HAP-1 (cell line): ENCODE measurements around the gene TCF4.

Experiments used
- DNase-seq, 2 experiments: peaks; one replicate each; pipeline ENCODE4 v3.0.0-alpha.2; 2016 to 2020; ENCODE audit warnings: low spot score in 2 of 2
- H3K27me3 ChIP-seq: fragments of 250-450 bp; sonication (Bioruptor Pico); 2 replicates; pipeline ENCODE4 v1.5.1; 2020; ENCODE audit warnings: low read depth, mild to moderate bottlenecking, moderate library complexity
- H3K36me3 ChIP-seq: fragments of 250-450 bp; sonication (Bioruptor Pico); replicated peaks from 2 replicates; pipeline ENCODE4 v1.5.1; 2020; ENCODE audit warnings: mild to moderate bottlenecking
- H3K4me1 ChIP-seq: fragments of 250-450 bp; sonication (Bioruptor Pico); 2 replicates; pipeline ENCODE4 v1.5.1; 2020; ENCODE audit warnings: mild to moderate bottlenecking
- H3K4me3 ChIP-seq: fragments of 250-450 bp; sonication (Bioruptor Pico); 2 replicates; pipeline ENCODE4 v1.5.1; 2020; ENCODE audit warnings: mild to moderate bottlenecking, moderate library complexity
- H3K9me3 ChIP-seq: fragments of 250-450 bp; sonication (Bioruptor Pico); 2 replicates; pipeline ENCODE4 v1.5.1; 2020; ENCODE audit warnings: mild to moderate bottlenecking, moderate library complexity
- in situ Hi-C: fragments of 300-500 bp; cut with MboI; formaldehyde crosslinking; loops from 3 replicates; pipeline ENCODE4 v1.14.3; 2020; ENCODE audit warnings: low sequenced_read_pairs, inconsistent platforms, mixed read lengths

Gene TCF4

GRCh38 chr18:55236150-55236931 is 351.7 kb downstream of the TCF4 start:
- H3K27me3 ChIP-seq: no peaks in the 10 kb centered on the region
- H3K4me3 ChIP-seq: no peak overlapping the region
- peaks cover 3% of the 10 kb centered on the region; the same call in 1 of the 2 replicates for H3K4me1 ChIP-seq
- no peaks in the 10 kb centered on the region for H3K36me3 ChIP-seq
- no peaks in the 10 kb centered on the region for H3K9me3 ChIP-seq
- in situ Hi-C loops: loop anchor here (10.0 to 25.0 kb wide), 3 partner anchors 178 to 1326 kb away; no protein-coding TSS in a partner anchor
- DNase-seq: no peak

GRCh38 chr18:55235094-55235461 is 352.9 kb downstream of the TCF4 start:
- in situ Hi-C loops: loop anchor here (10.0 to 25.0 kb wide), 3 partner anchors 180 to 1327 kb away; no protein-coding TSS in a partner anchor
- Histone ChIP-seq H3K27me3 (no peaks in the 10 kb centered on the region), H3K9me3 (no peaks in the 10 kb centered on the region), H3K36me3 (no peaks in the 10 kb centered on the region), H3K4me3 (no peak overlapping the region), H3K4me1 (peaks cover 7% of the 10 kb centered on the region; the same call in 1 of the 2 replicates)
- no peak for DNase-seq

- H3K4me3 ChIP-seq: no peak overlapping the region
- in situ Hi-C loops: loop anchor here (10.0 to 25.0 kb wide), 3 partner anchors 180 to 1328 kb away; no protein-coding TSS in a partner anchor
- peak; percentile 81 to 85 for DNase-seq
- H3K36me3 ChIP-seq: no peaks in the 10 kb centered on the region
- no peaks in the 10 kb centered on the region for H3K9me3 ChIP-seq
- peaks cover 7% of the 10 kb centered on the region; the same call in 1 of the 2 replicates for H3K4me1 ChIP-seq
- no peaks in the 10 kb centered on the region for H3K27me3 ChIP-seq
Observed at GRCh38 chr18:55234366-55235093, 353.5 kb downstream of the TCF4 start.

GRCh38 chr18:55233857-55234256 is 354.1 kb downstream of the TCF4 start:
- Histone ChIP-seq H3K27me3 (no peaks in the 10 kb centered on the region), H3K4me1 (peaks cover 9% of the 10 kb centered on the region; the same call in 1 of the 2 replicates), H3K9me3 (no peaks in the 10 kb centered on the region), H3K36me3 (no peaks in the 10 kb centered on the region; the same call in 1 of the 2 replicates), H3K4me3 (no peak overlapping the region)
- DNase-seq: no peak
- in situ Hi-C loops: loop anchor here (10.0 to 25.0 kb wide), 3 partner anchors 181 to 1328 kb away; no protein-coding TSS in a partner anchor

GRCh38 chr18:55232506-55232905 is 355.5 kb downstream of the TCF4 start:
- DNase-seq: no peak
- H3K4me1 ChIP-seq: peaks cover 18% of the 10 kb centered on the region
- in situ Hi-C loops: loop anchor here (10.0 to 25.0 kb wide), 3 partner anchors 182 to 1330 kb away; no protein-coding TSS in a partner anchor
- no peaks in the 10 kb centered on the region for H3K9me3 ChIP-seq
- H3K27me3 ChIP-seq: no peaks in the 10 kb centered on the region
- no peak overlapping the region for H3K4me3 ChIP-seq
- no peaks in the 10 kb centered on the region; the same call in 1 of the 2 replicates for H3K36me3 ChIP-seq

- peaks cover 3% of the 10 kb centered on the region; the same call in 1 of the 2 replicates for H3K36me3 ChIP-seq
- H3K4me1 ChIP-seq: peaks cover 18% of the 10 kb centered on the region
- no peaks in the 10 kb centered on the region for H3K9me3 ChIP-seq
- H3K4me3 ChIP-seq: no peak overlapping the region
- no peaks in the 10 kb centered on the region for H3K27me3 ChIP-seq
- no peak for DNase-seq
- in situ Hi-C loops: loop anchor here (10.0 to 25.0 kb wide), 3 partner anchors 185 to 1333 kb away; no protein-coding TSS in a partner anchor
Observed at GRCh38 chr18:55229682-55230081, 358.3 kb downstream of the TCF4 start.

- DNase-seq: peak in 1 of 2 experiments; percentile 26
- H3K4me3 ChIP-seq: no peak overlapping the region
- H3K36me3 ChIP-seq: peaks cover 3% of the 10 kb centered on the region; the same call in 1 of the 2 replicates
- H3K4me1 ChIP-seq: peaks cover 18% of the 10 kb centered on the region
- H3K27me3 ChIP-seq: no peaks in the 10 kb centered on the region
- in situ Hi-C loops: loop anchor here (25.0 kb wide), 2 partner anchors 534 to 1334 kb away; no protein-coding TSS in a partner anchor
- no peaks in the 10 kb centered on the region for H3K9me3 ChIP-seq
Observed at GRCh38 chr18:55228707-55229106, 359.3 kb downstream of the TCF4 start.

GRCh38 chr18:55228191-55228590 is 359.8 kb downstream of the TCF4 start:
- peak; percentile 81 to 96 for DNase-seq
- peaks cover 18% of the 10 kb centered on the region for H3K4me1 ChIP-seq
- H3K9me3 ChIP-seq: no peaks in the 10 kb centered on the region
- peaks cover 3% of the 10 kb centered on the region; the same call in 1 of the 2 replicates for H3K36me3 ChIP-seq
- H3K4me3 ChIP-seq: no peak overlapping the region
- H3K27me3 ChIP-seq: no peaks in the 10 kb centered on the region
- in situ Hi-C loops: loop anchor here (25.0 kb wide), 2 partner anchors 534 to 1334 kb away; no protein-coding TSS in a partner anchor

GRCh38 chr18:55227771-55228170 is 360.2 kb downstream of the TCF4 start:
- Histone ChIP-seq H3K4me3 (no peak overlapping the region), H3K4me1 (peaks cover 18% of the 10 kb centered on the region), H3K36me3 (peaks cover 3% of the 10 kb centered on the region; the same call in 1 of the 2 replicates), H3K27me3 (no peaks in the 10 kb centered on the region), H3K9me3 (no peaks in the 10 kb centered on the region)
- no peak for DNase-seq
- in situ Hi-C loops: loop anchor here (25.0 kb wide), 2 partner anchors 535 to 1335 kb away; no protein-coding TSS in a partner anchor

GRCh38 chr18:55226044-55226443 is 361.9 kb downstream of the TCF4 start:
- H3K36me3 ChIP-seq: peaks cover 3% of the 10 kb centered on the region; the same call in 1 of the 2 replicates
- peaks cover 13% of the 10 kb centered on the region for H3K4me1 ChIP-seq
- H3K9me3 ChIP-seq: no peaks in the 10 kb centered on the region
- in situ Hi-C loops: loop anchor here (25.0 kb wide), 2 partner anchors 536 to 1336 kb away; no protein-coding TSS in a partner anchor
- DNase-seq: no peak
- no peaks in the 10 kb centered on the region for H3K27me3 ChIP-seq
- H3K4me3 ChIP-seq: no peak overlapping the region

GRCh38 chr18:55224086-55224625 is 363.8 kb downstream of the TCF4 start:
- DNase-seq: no peak
- Histone ChIP-seq H3K4me3 (no peak overlapping the region), H3K36me3 (peaks cover 3% of the 10 kb centered on the region; the same call in 1 of the 2 replicates), H3K9me3 (no peaks in the 10 kb centered on the region; the same call in 1 of the 2 replicates), H3K4me1 (peaks cover 11% of the 10 kb centered on the region), H3K27me3 (no peaks in the 10 kb centered on the region)
- in situ Hi-C loops: no loop called here

GRCh38 chr18:55221622-55222021 is 366.4 kb downstream of the TCF4 start:
- in situ Hi-C loops: no loop called here
- H3K27me3 ChIP-seq: no peaks in the 10 kb centered on the region
- no peaks in the 10 kb centered on the region for H3K4me1 ChIP-seq
- DNase-seq: no peak
- no peak overlapping the region for H3K4me3 ChIP-seq
- H3K9me3 ChIP-seq: no peaks in the 10 kb centered on the region; the same call in 1 of the 2 replicates
- H3K36me3 ChIP-seq: 0 out of 2 replicates have a peak, but pooled peaks cover 3% of the 10 kb centered on the region

GRCh38 chr18:55220523-55220922 is 367.5 kb downstream of the TCF4 start:
- H3K4me1 ChIP-seq: no peaks in the 10 kb centered on the region
- H3K36me3 ChIP-seq: no peaks in the 10 kb centered on the region
- in situ Hi-C loops: no loop called here
- H3K27me3 ChIP-seq: no peaks in the 10 kb centered on the region
- H3K9me3 ChIP-seq: no peaks in the 10 kb centered on the region; the same call in 1 of the 2 replicates
- no peak overlapping the region for H3K4me3 ChIP-seq
- DNase-seq: no peak
